PC-3 (cell line): Measurements from ENCODE around the gene FTO.

ENCODE experiments used
- EZH2 ChIP-seq: fragments of 300-600 bp; sonication (generic); IDR thresholded peaks from one replicate; pipeline ENCODE4 v1.6.1; 2017; ENCODE audit warnings: antibody characterized with exemption, mild to moderate bottlenecking, low read length; ENCODE audit not compliant: unreplicated experiment
- TF ChIP-seq, protein P1 (sequence below): fragments of 300-600 bp; sonication (generic); conservative IDR thresholded peaks from 2 replicates; pipeline ENCODE4 v1.5.1; 2017; ENCODE audit warnings: antibody characterized with exemption, low read depth, mild to moderate bottlenecking, low read length

DNA sequence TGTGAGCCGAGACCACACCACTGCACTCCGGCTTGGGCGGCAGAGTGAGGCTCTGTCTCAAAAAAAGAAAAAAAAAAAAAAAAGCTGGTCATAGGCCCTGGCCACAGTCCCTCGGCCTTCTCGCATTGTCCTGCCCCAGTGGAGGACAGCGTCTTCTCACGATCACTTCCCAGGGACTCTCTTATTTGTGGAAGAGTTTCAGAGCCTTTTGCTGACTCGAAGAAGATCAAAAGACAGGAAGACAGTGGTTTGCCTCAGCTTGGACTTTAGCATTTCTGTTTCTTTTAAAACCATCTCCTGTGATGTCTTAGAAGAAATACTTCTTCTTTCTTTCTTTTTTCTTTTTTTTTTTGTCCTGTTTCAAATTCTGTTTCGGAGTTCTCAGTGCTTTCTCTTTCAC is 210.0 kb downstream of the FTO start:
- TF ChIP-seq, protein P1, sequence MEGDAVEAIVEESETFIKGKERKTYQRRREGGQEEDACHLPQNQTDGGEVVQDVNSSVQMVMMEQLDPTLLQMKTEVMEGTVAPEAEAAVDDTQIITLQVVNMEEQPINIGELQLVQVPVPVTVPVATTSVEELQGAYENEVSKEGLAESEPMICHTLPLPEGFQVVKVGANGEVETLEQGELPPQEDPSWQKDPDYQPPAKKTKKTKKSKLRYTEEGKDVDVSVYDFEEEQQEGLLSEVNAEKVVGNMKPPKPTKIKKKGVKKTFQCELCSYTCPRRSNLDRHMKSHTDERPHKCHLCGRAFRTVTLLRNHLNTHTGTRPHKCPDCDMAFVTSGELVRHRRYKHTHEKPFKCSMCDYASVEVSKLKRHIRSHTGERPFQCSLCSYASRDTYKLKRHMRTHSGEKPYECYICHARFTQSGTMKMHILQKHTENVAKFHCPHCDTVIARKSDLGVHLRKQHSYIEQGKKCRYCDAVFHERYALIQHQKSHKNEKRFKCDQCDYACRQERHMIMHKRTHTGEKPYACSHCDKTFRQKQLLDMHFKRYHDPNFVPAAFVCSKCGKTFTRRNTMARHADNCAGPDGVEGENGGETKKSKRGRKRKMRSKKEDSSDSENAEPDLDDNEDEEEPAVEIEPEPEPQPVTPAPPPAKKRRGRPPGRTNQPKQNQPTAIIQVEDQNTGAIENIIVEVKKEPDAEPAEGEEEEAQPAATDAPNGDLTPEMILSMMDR, result no peak
- TF ChIP-seq EZH2, result no peak
